HG03097 (cell line): ENCODE measurements around the gene ATXN7L3.

ENCODE experiments used
- ATAC-seq: cut with Tn5 transposase; IDR thresholded peaks from one replicate; pipeline ENCODE4 v1.9.1; 2021; ENCODE audit not compliant: unreplicated experiment, low FRiP score

ATXN7L3 gene

DNA sequence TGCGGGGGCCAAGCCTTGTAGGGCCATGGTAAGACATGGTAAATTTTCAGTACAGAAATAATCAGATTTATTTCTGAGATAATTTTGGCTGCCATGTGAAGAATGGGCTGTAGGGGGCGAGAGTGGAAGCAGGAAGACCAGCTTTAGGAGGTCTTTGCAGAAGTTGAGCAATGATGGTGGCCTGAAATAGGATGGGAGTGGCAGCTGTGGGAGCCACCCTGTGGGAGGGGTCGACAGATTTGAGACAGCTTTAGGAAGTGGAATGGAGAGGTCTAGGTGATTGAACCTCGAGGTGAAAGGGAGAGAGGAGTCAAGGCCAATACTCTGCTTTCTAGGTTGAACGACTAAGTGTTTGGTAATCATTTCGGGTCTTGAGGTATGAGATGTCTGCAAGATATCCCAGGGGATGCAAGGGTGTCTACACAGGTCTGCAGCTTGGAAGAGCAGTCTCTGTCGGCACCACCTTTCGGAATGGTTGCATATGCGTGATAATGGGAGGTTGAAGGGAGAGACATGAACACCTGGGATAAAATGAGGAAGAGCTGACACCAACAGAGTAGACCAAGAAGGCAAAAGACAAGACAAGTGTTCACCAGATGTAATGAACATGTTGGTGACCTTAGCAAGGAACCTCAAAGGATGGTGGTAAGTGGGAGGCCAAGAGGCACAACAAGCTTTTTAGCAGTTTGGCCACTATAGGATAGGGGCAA lies 4.2 kb upstream of the ATXN7L3 start:
- ATAC-seq = no peak

DNA sequence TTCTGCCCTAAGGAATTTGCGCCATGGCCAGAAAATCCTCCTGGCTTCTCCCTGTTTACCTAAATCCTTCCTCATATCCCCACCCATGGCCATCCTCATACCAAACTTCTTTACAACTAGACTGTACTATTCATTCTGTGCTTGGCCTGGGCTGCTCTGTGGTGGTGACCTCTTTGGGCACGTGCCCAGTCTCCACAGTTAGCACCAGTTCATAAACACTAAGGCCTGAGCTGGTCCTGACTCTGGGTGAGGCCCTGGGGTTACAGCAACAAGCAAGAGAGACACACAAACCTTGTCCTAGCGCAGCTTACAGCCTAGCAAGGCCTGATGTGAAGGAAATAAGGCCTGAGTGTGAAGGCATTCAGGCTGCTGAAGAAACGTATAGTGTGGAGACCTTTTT lies 3.1 kb upstream of the ATXN7L3 start:
- ATAC-seq = no peak

DNA sequence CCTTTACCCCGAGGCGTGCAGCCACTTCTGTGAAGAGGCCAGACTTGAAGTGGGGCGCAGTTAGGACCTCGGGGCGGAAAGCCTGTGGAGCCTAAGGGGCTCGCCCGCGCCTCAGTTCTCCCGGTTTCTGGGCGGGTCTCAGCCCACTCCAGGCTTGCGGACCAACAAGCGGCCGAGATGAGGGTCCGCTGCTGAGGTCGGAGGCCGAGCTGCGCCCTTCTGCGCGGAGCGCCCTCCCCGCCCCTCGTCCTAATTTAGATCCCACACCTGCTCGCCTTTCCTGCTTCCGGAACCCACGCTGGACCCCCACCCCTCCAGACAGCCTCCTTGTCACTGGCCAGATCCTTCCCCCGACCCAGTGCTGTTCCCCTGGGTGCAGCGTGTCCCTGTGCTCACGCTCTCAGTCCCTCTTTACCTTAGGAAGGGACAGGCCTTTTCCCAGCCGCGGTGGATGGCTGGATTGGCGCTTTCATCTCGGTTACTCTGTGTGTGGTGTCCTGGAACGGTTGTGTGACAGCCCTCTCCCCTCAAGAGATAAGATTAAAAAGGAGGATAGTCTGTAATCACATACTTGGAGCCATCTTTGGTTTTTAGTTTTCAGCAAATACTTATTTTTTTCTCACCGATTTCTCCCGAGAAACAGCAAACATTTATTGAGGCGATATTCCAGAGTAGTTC lies 933 bp upstream of the ATXN7L3 start:
- ATAC-seq = no peak

DNA sequence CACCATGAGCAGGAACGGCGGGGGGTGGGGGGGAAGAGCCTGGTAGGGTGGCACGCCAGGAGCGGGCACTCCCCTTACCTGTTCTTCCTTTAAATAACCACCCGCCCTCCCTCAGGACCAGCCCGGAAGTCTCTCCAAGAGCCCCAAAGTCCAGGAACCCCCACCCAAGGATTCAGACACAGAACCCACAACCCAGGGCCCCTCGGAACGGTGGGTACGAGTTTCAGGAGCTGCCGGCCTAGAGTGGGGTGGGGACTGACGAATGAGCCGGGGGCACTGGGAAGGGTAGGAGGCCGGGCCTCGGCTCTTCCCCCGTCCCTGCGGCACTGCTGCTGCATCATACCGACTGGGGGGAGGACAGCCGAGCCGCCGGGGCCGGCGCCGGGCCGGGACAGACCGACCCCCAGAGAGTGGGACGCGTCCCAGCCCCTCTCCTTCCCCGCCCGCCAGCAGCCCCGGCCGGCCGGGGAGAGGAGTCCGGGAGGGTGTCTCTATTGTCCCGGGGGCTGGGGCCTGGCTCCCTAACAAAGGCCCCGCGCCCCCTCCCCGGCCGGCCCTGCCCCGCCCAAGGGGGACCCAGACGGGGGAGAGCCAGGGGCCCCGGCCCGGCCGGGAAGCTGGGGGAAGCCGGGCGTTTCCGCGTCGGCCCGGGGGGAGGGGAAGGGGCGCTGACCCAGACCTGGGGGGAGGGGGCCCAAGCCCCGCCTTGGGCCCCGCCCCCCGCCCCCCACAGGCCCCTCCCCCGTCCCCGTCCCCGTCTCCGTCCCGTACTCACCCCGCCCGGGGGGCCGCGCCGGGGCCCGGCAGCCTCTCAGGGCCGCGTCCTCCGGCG lies 747 bp downstream of the ATXN7L3 start:
- peak; percentile 19 for ATAC-seq

DNA sequence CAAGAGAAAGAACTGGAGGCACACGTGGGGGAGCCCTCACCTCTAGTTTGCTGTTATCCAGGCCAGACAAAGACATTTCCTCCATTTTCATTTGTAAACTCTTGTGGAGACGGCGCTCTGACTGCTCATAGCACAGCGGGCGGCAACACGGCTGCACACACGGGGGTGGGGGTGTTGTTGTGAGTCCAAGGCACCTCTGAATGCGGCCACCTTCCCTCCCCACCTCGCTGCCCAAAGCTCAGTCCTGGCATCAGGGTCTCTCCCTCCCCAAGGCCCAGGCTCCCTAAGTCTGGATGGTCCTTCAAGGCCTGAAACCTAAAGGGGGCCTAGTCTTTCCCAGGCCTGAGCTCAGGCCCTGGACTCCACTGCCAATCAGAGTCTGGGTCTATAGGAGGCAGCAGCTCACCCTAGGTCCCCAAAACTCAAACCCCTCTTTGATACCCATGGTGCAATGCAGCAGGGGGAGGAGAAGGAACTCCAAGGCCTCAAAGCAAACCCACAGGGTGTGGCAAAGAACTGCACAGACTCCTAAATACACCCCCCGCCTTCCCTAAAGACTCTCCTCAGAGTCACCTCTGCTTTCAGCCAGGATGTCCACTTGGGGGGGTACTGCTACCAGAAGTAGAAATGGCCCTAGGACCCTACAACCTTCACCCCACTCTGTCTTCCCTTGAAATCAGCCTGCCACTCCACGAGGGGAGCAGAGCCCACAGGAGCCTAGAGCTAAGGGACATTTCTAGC lies 1.5 kb downstream of the ATXN7L3 start:
- no peak for ATAC-seq

DNA sequence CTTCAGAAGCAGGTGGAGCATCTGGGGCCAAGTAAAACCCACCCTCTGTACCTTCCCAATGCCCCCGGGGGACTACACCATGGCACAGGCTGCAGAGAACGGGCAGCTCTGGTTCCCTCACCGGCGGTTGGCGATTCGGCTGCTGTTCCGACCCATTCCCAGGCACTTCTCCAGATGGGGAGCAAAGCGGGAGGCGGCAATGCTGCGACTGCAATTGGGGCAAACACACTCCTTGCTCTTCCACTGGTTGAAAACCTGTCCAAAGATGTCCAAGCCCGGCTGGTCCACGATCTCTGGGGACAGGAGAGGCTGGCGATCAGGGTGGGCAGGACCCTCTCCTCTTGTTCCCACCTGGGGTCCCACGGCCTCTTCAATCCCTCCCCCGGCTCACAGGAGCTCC lies 2.6 kb downstream of the ATXN7L3 start:
- ATAC-seq = no peak

DNA sequence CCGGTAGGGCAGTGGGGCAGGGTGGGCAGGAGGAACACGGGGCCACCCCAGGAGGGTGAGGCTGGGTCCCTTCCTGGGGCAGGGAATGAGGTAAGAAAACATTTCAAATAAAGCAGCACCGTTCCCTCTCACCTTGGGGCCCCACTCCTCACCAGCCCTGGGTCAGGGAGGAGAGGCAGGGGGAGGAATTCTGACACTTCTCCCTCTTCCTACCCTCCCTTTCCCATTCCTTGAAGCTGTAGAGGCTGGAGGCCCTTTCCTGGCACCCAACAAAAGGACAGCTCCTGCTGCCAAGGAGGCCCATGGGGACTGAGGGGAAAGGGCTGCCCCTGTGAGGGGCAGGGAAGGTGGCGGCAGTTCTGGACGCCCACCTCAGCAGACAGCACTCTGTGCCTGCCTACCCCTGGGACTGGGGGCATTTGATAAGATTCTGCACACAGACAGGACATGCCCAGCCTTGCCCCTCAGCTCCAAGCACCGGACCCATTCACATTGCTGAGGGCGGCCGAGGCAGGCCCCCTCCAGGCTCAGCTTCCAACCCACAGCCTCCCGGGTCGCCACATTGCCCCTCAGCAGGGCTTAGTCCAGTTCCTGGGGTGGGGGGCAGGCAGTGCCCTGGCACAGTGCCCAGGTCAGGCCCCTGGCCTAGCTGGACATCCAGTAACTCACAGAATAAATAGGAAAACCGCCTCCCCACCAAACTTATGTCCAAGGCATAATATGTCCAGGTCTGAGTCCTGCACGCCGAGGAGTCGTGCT lies 6.2 kb downstream of the ATXN7L3 start:
- no peak for ATAC-seq

DNA sequence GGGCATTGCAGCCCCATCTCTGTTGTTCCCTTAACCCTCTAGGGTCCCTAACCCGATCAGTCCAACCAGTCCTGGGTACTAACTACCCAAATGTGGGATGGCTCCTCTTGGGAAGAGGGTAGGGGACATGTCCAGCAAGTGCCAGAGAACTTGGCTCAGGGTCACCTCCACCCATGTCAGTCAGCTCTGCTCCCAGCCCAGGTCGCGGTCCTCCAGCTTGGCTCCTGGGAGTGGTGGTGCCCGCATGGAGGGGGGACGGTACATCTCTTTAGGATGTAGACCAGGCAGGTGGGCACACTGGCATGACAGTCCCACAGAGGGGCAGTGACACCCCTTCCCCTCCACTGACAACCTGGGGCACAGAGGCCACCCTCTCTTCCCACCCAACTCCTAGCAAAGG lies 6.9 kb downstream of the ATXN7L3 start:
- ATAC-seq = no peak

DNA sequence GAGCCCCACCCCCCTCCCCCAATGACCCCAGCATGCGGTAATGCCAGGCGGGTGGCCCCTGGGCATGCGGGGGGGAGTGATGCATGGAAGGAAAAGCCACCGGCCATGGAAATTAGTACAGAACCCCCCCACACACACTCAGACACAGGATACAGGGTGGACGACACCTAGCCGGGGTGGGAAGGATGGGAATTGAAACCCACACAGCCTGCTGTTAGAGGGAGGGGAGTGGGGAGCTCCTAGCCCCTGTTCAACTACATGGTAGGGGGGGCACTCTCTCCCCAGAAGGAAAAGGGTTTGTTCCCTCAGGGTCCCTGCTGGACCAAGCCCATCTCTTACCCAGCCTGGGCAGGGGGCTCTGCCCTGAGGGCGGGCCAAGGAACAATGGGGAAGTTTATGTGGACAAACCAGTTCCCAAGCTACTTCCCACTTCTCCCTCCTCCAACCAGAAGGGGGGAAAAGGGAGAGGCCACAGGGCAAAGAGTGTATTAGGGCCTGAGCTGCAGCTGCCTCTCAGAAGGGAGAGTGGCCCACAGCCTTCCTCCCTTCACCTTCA lies 7.7 kb downstream of the ATXN7L3 start:
- ATAC-seq = no peak

DNA sequence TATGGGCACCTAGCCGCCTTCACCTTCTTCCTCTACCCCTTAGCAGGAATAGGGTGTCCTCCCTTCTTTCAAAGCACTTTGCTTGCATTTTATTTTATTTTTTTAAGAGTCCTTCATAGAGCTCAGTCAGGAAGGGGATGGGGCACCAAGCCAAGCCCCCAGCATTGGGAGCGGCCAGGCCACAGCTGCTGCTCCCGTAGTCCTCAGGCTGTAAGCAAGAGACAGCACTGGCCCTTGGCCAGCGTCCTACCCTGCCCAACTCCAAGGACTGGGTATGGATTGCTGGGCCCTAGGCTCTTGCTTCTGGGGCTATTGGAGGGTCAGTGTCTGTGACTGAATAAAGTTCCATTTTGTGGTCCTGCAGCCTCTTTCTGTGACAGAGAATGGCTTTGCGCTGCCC lies 8.3 kb downstream of the ATXN7L3 start:
- ATAC-seq = no peak

DNA sequence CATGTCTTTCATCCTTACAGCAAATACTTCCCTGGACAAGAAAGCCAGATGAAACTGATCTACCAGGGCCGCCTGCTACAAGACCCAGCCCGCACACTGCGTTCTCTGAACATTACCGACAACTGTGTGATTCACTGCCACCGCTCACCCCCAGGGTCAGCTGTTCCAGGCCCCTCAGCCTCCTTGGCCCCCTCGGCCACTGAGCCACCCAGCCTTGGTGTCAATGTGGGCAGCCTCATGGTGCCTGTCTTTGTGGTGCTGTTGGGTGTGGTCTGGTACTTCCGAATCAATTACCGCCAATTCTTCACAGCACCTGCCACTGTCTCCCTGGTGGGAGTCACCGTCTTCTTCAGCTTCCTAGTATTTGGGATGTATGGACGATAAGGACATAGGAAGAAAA lies 9.2 kb downstream of the ATXN7L3 start:
- no peak for ATAC-seq

DNA sequence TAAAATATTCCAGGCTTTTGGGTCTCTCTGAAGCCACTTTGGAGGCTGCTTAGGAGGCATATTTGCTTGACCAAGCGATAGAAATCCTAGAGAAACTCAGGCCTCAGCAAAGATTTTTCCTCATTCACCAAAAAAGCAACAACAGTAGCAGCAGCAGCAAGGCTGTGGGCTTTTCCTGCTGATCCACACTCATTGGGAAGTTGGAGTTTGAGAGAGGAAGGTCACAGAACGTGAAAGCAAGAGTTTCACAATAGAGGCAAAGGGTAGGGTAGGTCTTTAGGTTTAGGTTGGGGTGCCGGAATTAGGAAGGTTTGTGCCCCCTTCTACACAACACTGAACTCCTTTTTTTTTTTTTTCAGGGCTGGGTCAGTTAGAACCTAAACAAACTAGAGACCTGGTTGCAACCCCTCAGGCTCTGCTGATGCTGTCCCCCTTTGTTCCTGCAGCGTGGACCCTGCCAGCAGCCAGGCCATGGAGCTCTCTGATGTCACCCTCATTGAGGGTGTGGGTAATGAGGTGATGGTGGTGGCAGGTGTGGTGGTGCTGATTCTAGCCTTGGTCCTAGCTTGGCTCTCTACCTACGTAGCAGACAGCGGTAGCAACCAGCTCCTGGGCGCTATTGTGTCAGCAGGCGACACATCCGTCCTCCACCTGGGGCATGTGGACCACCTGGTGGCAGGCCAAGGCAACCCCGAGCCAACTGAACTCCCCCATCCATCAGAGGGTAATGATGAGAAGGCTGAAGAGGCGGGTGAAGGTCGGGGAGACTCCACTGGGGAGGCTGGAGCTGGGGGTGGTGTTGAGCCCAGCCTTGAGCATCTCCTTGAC lies 10.9 kb downstream of the ATXN7L3 start:
- no peak for ATAC-seq

DNA sequence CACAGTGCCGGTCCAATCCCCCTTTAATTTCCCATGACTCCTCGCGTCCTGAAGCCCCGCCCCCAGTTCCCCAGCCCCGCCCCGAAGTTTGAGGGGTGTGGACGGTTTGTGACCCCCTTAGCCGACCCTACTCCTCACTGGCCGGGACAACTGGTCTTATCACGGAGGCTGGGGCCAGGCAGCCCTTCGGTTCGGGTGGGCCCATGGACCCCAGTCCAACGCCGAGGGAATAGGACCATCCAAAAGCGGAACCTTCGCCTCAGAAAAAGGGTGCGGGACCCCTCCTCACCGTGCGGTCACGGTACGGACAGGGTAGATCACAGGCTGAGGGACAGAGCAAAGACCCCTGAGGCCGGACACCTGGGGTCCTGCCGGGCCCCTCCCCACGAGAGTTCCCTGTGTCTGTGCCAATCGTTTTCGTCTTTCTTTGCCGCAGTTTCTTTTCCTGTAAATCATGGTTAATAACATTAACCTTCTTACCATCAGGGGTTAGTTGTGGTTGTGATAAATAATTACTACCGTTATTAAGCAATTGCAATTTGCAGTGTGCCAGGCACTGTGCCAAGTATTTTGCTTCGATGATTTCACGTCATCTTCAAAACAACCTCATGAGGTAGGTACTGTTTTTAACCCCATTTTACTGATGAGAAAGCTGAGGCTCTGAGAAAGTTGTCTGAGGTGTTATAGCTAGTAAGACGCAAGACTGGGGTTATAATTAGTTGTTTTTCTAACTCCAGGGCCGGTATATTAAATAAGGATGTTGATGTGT lies 12.4 kb downstream of the ATXN7L3 start:
- peak; percentile 28 for ATAC-seq

DNA sequence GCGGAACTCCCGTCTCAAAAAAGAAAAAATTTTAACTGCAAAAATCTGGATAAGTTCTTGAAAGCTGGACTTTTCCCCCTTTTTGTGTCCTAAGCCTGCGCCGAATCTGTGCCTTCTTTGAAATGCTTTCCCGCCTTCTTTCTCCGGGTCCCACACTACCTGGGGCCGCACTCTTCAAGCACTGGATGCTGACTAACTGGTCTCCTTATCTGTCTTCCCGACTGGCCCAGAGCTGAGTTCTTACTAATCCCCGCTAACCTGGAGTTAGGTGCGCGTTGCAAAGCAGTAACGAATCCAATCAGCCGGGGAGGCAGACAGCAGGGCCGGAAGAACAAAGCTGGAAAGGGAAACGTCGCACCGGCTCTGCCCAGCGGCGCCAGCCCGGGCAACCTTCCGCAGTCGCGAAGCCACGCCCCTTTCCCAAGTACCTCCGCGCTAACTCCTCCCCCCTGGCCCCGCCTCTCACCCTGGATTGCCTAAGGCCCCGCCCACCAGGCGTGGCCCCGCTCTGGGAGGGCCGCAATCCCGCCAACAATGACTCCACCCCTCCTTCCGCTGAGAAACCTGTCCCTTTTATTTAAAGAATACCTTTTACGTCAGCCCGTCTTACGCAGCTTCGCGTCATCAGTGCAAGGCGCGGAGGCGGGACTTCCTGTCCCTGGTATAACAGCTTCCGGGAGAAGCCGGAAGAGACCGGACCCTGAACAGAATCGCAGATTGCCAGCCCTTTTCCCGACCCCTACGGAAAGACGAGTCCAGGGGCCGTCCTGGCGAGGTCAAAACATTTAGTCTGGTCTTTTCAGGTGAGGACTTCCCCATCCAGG lies 13.2 kb downstream of the ATXN7L3 start, which contains the start of gene TMUB2:
Gene TMUB2, plus strand, starts transcription at position 666 of the 824 bp plus-strand sequence. CDS start 737 bp downstream, outside the sequence.
- peak; percentile 92 for ATAC-seq

DNA sequence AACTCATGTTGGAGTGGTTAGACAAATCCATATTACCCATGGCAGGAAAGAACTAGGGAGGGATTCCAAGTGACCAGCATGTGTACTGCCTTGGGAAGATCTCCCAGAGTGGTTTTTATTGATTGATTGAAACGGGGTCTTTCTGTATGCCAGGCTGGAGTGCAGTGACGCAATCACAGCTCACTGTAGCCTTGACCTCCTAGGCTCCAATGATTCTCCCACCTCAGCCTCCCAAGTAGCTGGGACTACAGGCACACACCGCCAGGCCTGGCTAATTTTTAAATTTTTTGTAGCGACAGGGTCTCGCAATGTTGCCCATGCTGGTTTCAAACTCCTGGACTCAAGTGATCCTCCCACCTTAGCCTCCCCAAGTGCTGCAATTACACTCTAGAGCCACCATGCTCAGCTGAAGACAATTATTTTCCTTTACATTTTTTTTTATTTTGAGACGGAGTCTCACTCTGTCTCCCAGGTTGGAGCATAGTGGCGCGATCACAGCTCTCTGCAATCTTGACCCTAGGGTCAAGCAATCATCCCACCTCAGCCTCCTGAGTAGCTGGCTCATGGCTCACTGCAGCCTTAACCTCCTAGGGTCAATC lies 15.4 kb downstream of the ATXN7L3 start:
- no peak for ATAC-seq

DNA sequence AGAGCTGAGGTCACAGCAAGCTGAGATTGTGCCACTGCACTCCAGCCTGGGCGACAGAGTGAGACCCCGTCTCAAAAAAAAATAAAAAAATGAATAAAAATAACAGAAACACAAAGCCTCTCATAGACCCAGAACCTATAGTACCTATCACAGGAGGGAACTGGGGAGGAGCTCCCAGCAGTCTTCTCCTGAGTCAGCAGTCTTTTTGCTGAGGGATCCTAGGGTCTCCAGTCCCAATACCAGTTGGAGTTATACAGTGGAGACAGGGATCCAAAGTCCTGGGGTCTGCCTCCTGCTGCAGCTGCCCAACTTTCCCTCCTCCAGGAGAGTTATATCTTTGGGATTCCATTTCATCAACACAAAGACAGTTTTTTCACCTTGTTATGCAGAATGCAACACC lies 16.7 kb downstream of the ATXN7L3 start:
- ATAC-seq = no peak

DNA sequence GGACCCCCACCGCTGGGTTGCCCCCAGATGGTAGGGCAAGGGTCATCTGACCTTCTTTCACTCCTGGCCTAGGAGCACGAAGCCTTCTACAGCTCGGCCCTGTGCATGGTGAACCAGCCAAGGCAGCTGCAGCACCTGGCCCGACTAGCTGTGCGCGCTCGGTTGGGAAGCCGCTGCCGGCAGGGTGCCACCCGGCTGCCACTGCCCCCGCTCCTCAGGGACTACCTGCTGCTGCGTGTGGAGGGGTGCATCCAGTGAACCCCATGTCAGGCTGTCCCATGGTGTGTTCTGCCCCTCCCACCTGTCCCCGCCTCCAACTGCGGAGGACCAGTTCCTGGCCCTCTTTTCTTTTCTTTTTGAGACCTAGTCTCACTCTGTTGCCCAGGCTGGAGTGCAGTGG lies 21.6 kb downstream of the ATXN7L3 start:
- ATAC-seq = no peak
